Heart right ventricle (tissue), 16 donors: ENCODE results near the gene GATA6. TPM values are rescaled to one million over a fixed set of nuclear protein-coding genes. Genes with fewer than 3 reads are reported as not detected.

Experiments used
- ATAC-seq, 8 donors: fragments of 200-7000 bp; cut with Tn5 transposase; one replicate each; pipeline ENCODE4 v1.9.1; 2020; ENCODE audit warnings: mild to moderate bottlenecking in 8 of 8, moderate library complexity in 8 of 8, moderate number of reproducible peaks in 1 of 8
- DNase-seq, 2 donors: peaks; one replicate each; pipeline ENCODE4 v3.0.0-alpha.2; 2020
- H3K27ac ChIP-seq, 10 donors: fragments of 200-600 bp; sonication (generic) in 2 of 10; one replicate each; pipeline versions ENCODE4 v1.5.0 to v1.8.0; 2020 to 2022; ENCODE audit warnings: mild to moderate bottlenecking in 3 of 10
- H3K27me3 ChIP-seq, 7 donors: fragments of 200-600 bp; one replicate each; pipeline ENCODE4 v1.8.0; 2021 to 2022; ENCODE audit warnings: mild to moderate bottlenecking in 2 of 7
- H3K36me3 ChIP-seq, 9 donors: fragments of 200-600 bp; sonication (generic) in 1 of 9; one replicate each; pipeline versions ENCODE4 v1.5.0 to v1.8.0; 2020 to 2022; ENCODE audit warnings: mild to moderate bottlenecking in 2 of 9
- H3K4me1 ChIP-seq, 9 donors: fragments of 200-600 bp; sonication (generic) in 1 of 9; one replicate each; pipeline versions ENCODE4 v1.5.0 to v1.8.0; 2020 to 2022; ENCODE audit warnings: mild to moderate bottlenecking in 4 of 9
- H3K4me3 ChIP-seq, 10 donors: fragments of 200-600 bp; sonication (generic) in 2 of 10; one replicate each; pipeline versions ENCODE4 v1.5.0 to v1.8.0; 2020 to 2022; ENCODE audit warnings: mild to moderate bottlenecking in 7 of 10, moderate library complexity in 2 of 10
- H3K9me3 ChIP-seq, 11 donors: fragments of 200-600 bp in 10 of 11; sonication (generic) in 2 of 11; one replicate each; pipeline versions ENCODE4 v1.5.0 to v1.8.0; 2013 to 2022; ENCODE audit warnings: mild to moderate bottlenecking in 2 of 11, control low read depth in 1 of 11, moderate library complexity in 1 of 11
- WGBS, 2 donors: extraction: QIAGEN DNeasy Blood & Tissue Kit; methylation state at CpG; one replicate each; pipeline ENCODE4 v1.1.7; 2013; ENCODE audit warnings: inconsistent platforms in 1 of 2; 5-methylcytosine and 5-hydroxymethylcytosine counted together
- intact Hi-C, 10 donors: fragments of 100-400 bp; cut with DNase I; formaldehyde crosslinking; loops; one replicate each; pipeline versions ENCODE4 v1.11.1 to v1.14.2; 2022
- polyA plus RNA-seq, 2 donors: library from polyadenylated mRNA; stranded (reverse); fragments of 200-250 nt; gene quantifications; one replicate each; pipeline ENCODE4 v1.2.3, GENCODE V29; 2013
- total RNA-seq, 10 donors: library from RNA; stranded (reverse); fragmentation: NEBNext Ultra II Directional in 3 of 10; extraction: Animal tissue kit (Norgen Biotek cat#: 25700) in 3 of 10; gene quantifications; one replicate each; pipeline versions ENCODE4 v1.2.1 to v1.2.4, GENCODE V29; 2021 to 2023
- TF ChIP-seq, protein P1 (sequence below), 9 donors: fragments of 200-600 bp; sonication (generic) in 2 of 9; IDR thresholded peaks; one replicate each; pipeline versions ENCODE4 v1.5.0 to v1.8.0; 2021 to 2022; ENCODE audit warnings: antibody characterized with exemption in 9 of 9, mild to moderate bottlenecking in 5 of 9, moderate library complexity in 1 of 9
- donor health status: Arrhythmogenic right ventricular cardiomyopathy.
- donor health status: ischemic (EF 13 %, LVEDD 7.1; RV severe dilation, severe dysfunction).
- donor health status: healthy with polysubstance abuse.
- donor health status: DM: no; HTN: yes; CAD: no.
- donor health status: DM: no; HTN: no; CAD: no.
- donor health status: ischemic (EF 25% LVEDD 6.9; RV normal size, moderate dysfunction).
- donor health status: ischemic (EF 25% LVEDD 5.7; RV mildly dilated, moderate dysfunction).
- donor health status: healthy.
- donor health status: DM: yes; HTN: yes; CAD: no.
- donor health status: Ischemic cardiomyopathy.
- donor health status: ischemic (EF 35%, LVEDD 5.7; RV mildly dilated, moderate dysfunction).
- donor health status: nonischemic (EF 11% LVEDD 7.7; RV severe dilation, severe dysfunction).
- donor health status: DM: yes; HTN: yes; CAD: no.
- donor health status: PGD.
- donor health status: ischemic (EF 29% LVEDD 5.4; RV normal size, mild dysfunction).
- donor health status: nonischemic (EF 23%, LVEDD 6.1; RV moderate dilation, normal function).

GATA6 gene
- total and polyA plus RNA-seq, 12 donors, result 36.7 to 99.5 (median 69.0) TPM

DNA sequence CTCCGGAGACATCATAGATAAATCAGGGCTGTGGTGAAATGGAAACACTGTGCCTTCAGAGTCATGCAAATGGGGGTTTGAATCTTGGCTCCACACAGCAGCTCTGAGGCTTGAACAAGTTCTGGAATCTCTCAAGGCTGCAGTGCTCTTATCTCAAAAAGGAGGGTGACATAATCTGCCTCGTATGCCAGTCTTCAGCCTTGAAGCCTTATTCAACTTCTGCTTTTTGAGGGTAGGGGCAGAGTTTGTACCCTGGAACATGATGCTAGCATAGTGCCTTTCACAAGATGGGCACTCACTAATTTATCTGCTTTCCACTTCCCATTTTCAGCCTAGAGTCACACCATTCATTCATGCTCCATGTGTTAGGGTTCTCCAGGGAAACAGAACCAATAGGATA is 42.3 kb downstream of the GATA6 start:
- no peak for DNase-seq
- peaks cover 2 to 59% (median 43%) of the 10 kb centered on the region in 9 donors for H3K4me1 ChIP-seq
- no peaks in the 10 kb centered on the region for H3K27me3 ChIP-seq
- WGBS, 2 donors, result 29 to 39% methylated on average over 2 of the region's 2 CpGs
- peak overlapping the region in 2 of 10 donors; percentile 54 to 72 for H3K27ac ChIP-seq
- TF ChIP-seq, protein P1, sequence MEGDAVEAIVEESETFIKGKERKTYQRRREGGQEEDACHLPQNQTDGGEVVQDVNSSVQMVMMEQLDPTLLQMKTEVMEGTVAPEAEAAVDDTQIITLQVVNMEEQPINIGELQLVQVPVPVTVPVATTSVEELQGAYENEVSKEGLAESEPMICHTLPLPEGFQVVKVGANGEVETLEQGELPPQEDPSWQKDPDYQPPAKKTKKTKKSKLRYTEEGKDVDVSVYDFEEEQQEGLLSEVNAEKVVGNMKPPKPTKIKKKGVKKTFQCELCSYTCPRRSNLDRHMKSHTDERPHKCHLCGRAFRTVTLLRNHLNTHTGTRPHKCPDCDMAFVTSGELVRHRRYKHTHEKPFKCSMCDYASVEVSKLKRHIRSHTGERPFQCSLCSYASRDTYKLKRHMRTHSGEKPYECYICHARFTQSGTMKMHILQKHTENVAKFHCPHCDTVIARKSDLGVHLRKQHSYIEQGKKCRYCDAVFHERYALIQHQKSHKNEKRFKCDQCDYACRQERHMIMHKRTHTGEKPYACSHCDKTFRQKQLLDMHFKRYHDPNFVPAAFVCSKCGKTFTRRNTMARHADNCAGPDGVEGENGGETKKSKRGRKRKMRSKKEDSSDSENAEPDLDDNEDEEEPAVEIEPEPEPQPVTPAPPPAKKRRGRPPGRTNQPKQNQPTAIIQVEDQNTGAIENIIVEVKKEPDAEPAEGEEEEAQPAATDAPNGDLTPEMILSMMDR (IDR thresholded peaks at IDR 0.05), result no peak
- intact Hi-C loops, result loop anchor here in 1 of 10 donors (5.0 kb wide), 3 partner anchors 44 to 136 kb away; partner anchors contain the start of gene GATA6
- H3K4me3 ChIP-seq, result no peak overlapping the region
- no peaks in the 10 kb centered on the region for H3K36me3 ChIP-seq
- ATAC-seq, result peak in 2 of 8 donors; percentile 15 to 16
- no peaks in the 10 kb centered on the region for H3K9me3 ChIP-seq

GRCh38 chr18:22213333-22213973 is 44.1 kb downstream of the GATA6 start:
- Histone ChIP-seq H3K36me3 (no peaks in the 10 kb centered on the region), H3K27ac (peak overlapping the region in 9 of 10 donors; percentile 5 to 68 (median 53)), H3K4me1 (peaks cover 0 to 57% (median 36%) of the 10 kb centered on the region in 9 donors), H3K4me3 (no peak overlapping the region), H3K27me3 (no peaks in the 10 kb centered on the region), H3K9me3 (no peaks in the 10 kb centered on the region)
- peak in 1 of 2 donors; percentile 51 for DNase-seq
- TF ChIP-seq, protein P1 (IDR thresholded peaks at IDR 0.05), result no peak
- 43 to 51% methylated on average over 6 of the region's 6 CpGs for WGBS, 2 donors
- peak; percentile 40 to 73 (median 62) for ATAC-seq
- intact Hi-C loops, result loop anchor here in 1 of 10 donors (5.0 kb wide), 3 partner anchors 46 to 134 kb away; partner anchors contain the start of gene GATA6

DNA sequence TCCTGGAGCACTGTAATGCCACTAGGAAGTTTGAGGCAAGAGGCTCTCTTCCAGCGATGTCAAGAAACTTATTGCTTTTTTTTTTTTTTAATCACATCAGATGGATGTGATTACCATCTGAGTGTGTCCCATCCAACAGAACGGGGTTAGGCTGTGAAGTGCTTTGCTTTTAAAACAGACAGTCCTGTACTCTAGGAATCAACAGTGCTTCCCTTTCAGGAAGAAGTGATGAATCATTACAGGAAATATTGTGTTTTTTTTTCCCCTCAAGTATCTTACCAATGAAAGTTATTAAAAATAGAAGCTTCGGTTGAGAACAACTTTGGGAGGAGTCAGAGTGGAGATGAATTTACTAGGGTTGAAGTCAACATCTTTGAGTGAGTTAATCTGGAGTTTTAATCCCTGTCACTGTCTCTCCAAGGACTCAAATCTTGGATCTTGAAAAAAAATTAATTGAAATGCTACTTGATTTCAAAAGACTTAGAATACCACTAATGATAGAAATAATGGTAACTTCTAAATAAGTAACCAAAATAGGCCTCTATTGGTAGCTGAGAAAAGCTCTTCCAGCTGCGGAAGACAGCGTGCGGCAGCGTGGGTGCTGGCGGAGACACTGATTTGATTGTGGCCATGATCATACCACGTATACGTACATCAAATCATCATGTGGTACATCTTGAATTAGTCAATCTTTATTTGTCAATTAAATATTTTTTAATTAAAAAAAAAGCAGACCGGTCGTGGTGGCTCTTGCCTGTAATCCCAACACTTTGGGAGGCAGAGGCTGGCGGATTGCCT is 45.5 kb downstream of the GATA6 start:
- Histone ChIP-seq H3K27ac (peak overlapping the region in 2 of 10 donors; percentile 13 to 26), H3K4me3 (no peak overlapping the region), H3K4me1 (peaks cover 0 to 56% (median 33%) of the 10 kb centered on the region in 9 donors), H3K9me3 (no peaks in the 10 kb centered on the region), H3K36me3 (no peaks in the 10 kb centered on the region), H3K27me3 (no peaks in the 10 kb centered on the region)
- 76 to 80% methylated on average over 13 of the region's 13 CpGs for WGBS, 2 donors
- intact Hi-C loops, result loop anchor here in 3 of 10 donors (5.0 kb wide), 5 partner anchors 37 to 132 kb away; partner anchors contain the start of gene GATA6 (in 1 of the 3)
- DNase-seq, result no peak
- TF ChIP-seq, protein P1 (IDR thresholded peaks at IDR 0.05), result no peak
- peak in 5 of 8 donors; percentile 15 to 59 (median 36) for ATAC-seq

DNA sequence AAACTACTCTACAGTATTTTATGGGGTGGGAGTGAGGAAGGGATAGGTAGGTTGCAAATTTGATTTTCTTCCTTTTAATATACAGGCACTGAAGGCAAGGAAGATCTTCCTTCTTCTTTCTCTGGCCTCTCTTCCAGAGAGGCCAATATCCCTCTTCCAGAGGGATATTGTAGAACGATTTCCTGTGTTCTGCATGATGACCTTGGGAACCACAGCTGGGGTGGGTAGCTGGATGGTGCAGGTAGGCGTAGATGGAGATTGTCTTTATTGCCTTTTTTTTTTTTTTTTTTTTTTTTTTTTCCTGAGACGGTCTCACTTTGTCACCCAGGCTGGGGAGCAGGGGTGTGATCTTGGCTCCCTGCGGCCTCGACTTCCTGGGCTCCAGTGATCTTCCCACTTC is 49.4 kb downstream of the GATA6 start:
- 78 to 82% methylated on average over 5 of the region's 5 CpGs for WGBS, 2 donors
- TF ChIP-seq, protein P1 (IDR thresholded peaks at IDR 0.05), result no peak
- H3K27me3 ChIP-seq, result no peaks in the 10 kb centered on the region
- intact Hi-C loops, result loop anchor here in 2 of 10 donors (5.0 kb wide), 2 partner anchors 33 to 43 kb away; no protein-coding TSS in a partner anchor
- no peak overlapping the region for H3K27ac ChIP-seq
- peaks cover 3 to 25% (median 20%) of the 10 kb centered on the region in 9 donors for H3K4me1 ChIP-seq
- ATAC-seq (no peak), DNase-seq (no peak)
- H3K4me3 ChIP-seq, result no peak overlapping the region
- no peaks in the 10 kb centered on the region for H3K9me3 ChIP-seq
- no peaks in the 10 kb centered on the region for H3K36me3 ChIP-seq
